ENCODE results near the gene ANKFY1.

Gene ANKFY1

DNA sequence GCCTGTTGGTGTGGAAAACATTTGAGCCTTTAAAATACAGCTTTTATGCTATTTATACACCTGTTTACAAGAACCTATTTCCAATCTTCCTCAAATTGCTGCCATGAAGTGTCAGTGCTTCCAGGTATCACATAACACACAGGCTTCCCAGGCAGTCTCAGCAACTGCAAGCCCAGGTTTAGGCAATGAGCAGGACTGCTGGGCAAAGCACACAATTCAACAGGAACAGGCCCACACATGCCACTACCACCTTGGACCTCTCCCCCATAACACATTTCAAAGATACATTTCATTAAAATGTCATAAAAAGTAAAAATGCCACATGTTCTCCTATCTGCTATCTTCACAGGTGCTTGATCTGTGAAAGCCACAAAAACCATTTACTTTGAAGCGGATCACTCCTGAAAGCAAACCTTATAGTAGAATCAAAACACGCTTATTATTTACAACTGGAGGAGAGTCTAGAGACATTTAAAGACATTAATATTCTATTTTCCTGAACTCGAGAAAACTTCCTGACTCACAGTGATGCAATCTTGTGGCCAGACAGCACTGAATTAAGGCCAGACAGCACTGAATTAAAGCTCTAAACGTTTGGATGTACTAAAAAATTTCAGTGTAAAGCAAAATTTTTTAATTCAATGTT is 31.5 kb downstream of the ANKFY1 start:
- TF ChIP-seq, protein P1, sequence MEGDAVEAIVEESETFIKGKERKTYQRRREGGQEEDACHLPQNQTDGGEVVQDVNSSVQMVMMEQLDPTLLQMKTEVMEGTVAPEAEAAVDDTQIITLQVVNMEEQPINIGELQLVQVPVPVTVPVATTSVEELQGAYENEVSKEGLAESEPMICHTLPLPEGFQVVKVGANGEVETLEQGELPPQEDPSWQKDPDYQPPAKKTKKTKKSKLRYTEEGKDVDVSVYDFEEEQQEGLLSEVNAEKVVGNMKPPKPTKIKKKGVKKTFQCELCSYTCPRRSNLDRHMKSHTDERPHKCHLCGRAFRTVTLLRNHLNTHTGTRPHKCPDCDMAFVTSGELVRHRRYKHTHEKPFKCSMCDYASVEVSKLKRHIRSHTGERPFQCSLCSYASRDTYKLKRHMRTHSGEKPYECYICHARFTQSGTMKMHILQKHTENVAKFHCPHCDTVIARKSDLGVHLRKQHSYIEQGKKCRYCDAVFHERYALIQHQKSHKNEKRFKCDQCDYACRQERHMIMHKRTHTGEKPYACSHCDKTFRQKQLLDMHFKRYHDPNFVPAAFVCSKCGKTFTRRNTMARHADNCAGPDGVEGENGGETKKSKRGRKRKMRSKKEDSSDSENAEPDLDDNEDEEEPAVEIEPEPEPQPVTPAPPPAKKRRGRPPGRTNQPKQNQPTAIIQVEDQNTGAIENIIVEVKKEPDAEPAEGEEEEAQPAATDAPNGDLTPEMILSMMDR (IDR thresholded peaks at IDR 0.05; ENCODE audit: low read depth, low read length): no peak
- DNase-seq (ENCODE audit: extremely low read depth, low read depth): no peak

GRCh38 chr17:4229627-4230541 is 33.9 kb downstream of the ANKFY1 start:
- DNase-seq (ENCODE audit: extremely low read depth, low read depth): peak; percentile 85

GRCh38 chr17:4221899-4222659 is 41.7 kb downstream of the ANKFY1 start:
- no peak for DNase-seq (ENCODE audit: extremely low read depth, low read depth)
- TF ChIP-seq, protein P1 (IDR thresholded peaks at IDR 0.05; ENCODE audit: low read depth, low read length): no peak

More at GRCh38 chr17:4229627-4230541, 33.9 kb downstream of the ANKFY1 start:
- TF ChIP-seq, protein P1 (IDR thresholded peaks at IDR 0.05; ENCODE audit: low read depth, low read length): no peak

DNA sequence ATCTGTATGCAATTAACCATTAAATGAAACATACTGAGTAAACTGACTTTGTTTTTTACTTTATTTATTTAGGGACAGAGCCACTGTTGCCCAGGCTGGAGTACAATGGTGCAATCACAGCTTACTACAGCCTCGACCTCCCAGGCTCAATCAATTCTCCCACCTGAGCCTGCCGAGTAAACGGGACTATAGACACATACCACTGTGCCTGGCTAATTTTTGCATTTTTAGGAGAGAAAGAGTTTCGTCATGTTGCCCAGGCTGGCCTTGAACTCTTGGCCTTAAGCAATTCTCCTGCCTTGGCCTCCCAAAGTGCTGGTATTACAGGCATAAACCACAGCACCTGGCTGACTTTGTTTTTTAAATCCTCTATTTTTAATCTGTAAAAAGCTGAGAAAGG is 42.6 kb downstream of the ANKFY1 start:
- DNase-seq (ENCODE audit: extremely low read depth, low read depth): no peak
- TF ChIP-seq, protein P1 (IDR thresholded peaks at IDR 0.05; ENCODE audit: low read depth, low read length): no peak

- DNase-seq (ENCODE audit: extremely low read depth, low read depth): no peak
- TF ChIP-seq, protein P1 (IDR thresholded peaks at IDR 0.05; ENCODE audit: low read depth, low read length): no peak
These were observed 43.1 kb downstream of the ANKFY1 start for GRCh38 chr17:4220655-4221054.

DNA sequence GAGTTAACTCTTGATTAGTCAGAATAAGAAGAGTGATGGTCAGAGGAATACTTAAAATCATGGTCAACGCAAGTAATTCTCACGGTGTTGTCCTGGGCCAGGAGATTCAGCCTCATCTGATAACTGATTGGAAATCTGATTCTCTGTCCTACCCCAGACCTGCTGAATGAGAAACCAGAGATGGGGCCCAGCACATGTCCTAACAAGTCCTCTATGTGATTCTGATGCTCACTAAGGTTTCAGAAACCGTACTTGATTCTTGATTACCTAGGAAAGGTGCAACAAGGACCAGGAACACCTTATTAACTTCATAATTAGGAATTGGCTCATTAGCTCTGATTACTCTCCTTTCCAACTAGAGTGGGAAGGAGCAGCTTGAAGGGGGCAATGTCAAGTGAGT is 44.5 kb downstream of the ANKFY1 start:
- TF ChIP-seq, protein P1 (IDR thresholded peaks at IDR 0.05; ENCODE audit: low read depth, low read length): no peak
- DNase-seq (ENCODE audit: extremely low read depth, low read depth): no peak

All from AG09319 (cell line).